Measurements from ENCODE around the gene FBXW7. TPM values are rescaled to one million over a fixed set of nuclear protein-coding genes. Genes with fewer than 3 reads are reported as not detected.

Gene FBXW7
- total and polyA plus RNA-seq, 4 donors: 7.6 to 82.1 (median 20.6) TPM

- H3K4me3 ChIP-seq: no peak overlapping the region
- H3K4me1 ChIP-seq (ENCODE audit: control insufficient read depth in 5 of 5, insufficient read depth in 5 of 5, low read length in 5 of 5): peaks cover 0 to 7% (median 0%) of the 10 kb centered on the region in 5 donors
- no peaks in the 10 kb centered on the region for H3K9me3 ChIP-seq (ENCODE audit: control insufficient read depth in 4 of 4, insufficient read depth in 3 of 4, low read length in 3 of 4)
- 97 to 99% methylated on average over 4 of the region's 4 CpGs for WGBS, 2 donors
- H3K36me3 ChIP-seq (ENCODE audit: control insufficient read depth in 4 of 4, insufficient read depth in 4 of 4, low read length in 4 of 4): peaks cover 1 to 10% (median 5%) of the 10 kb centered on the region in 4 donors
- peak overlapping the region in 1 of 2 donors; percentile 21 for H3K27ac ChIP-seq (ENCODE audit: low read depth in 1 of 2, low read length in 1 of 2)
- DNase-seq: no peak
- H3K27me3 ChIP-seq (ENCODE audit: control insufficient read depth in 3 of 3, insufficient read depth in 3 of 3, low read length in 2 of 3): no peaks in the 10 kb centered on the region
- no peak for ATAC-seq (ENCODE audit: insufficient read depth, low FRiP score)
- TF ChIP-seq, protein P1, sequence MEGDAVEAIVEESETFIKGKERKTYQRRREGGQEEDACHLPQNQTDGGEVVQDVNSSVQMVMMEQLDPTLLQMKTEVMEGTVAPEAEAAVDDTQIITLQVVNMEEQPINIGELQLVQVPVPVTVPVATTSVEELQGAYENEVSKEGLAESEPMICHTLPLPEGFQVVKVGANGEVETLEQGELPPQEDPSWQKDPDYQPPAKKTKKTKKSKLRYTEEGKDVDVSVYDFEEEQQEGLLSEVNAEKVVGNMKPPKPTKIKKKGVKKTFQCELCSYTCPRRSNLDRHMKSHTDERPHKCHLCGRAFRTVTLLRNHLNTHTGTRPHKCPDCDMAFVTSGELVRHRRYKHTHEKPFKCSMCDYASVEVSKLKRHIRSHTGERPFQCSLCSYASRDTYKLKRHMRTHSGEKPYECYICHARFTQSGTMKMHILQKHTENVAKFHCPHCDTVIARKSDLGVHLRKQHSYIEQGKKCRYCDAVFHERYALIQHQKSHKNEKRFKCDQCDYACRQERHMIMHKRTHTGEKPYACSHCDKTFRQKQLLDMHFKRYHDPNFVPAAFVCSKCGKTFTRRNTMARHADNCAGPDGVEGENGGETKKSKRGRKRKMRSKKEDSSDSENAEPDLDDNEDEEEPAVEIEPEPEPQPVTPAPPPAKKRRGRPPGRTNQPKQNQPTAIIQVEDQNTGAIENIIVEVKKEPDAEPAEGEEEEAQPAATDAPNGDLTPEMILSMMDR (IDR thresholded peaks at IDR 0.05; ENCODE audit: control extremely low read depth, extremely low read depth): no peak
- H3K9ac ChIP-seq (ENCODE audit: insufficient read depth in 1 of 2, low read length in 2 of 2): no peak overlapping the region
Measured at GRCh38 chr4:152346979-152347378, 188.9 kb downstream of the FBXW7 start.

GRCh38 chr4:152346526-152346925, 189.4 kb downstream of the FBXW7 start:
- no peaks in the 10 kb centered on the region for H3K27me3 ChIP-seq (ENCODE audit: control insufficient read depth in 3 of 3, insufficient read depth in 3 of 3, low read length in 2 of 3)
- H3K4me1 ChIP-seq (ENCODE audit: control insufficient read depth in 5 of 5, insufficient read depth in 5 of 5, low read length in 5 of 5): peaks cover 0 to 5% (median 0%) of the 10 kb centered on the region in 5 donors
- peaks cover 1 to 10% (median 5%) of the 10 kb centered on the region in 4 donors for H3K36me3 ChIP-seq (ENCODE audit: control insufficient read depth in 4 of 4, insufficient read depth in 4 of 4, low read length in 4 of 4)
- TF ChIP-seq, protein P1 (IDR thresholded peaks at IDR 0.05; ENCODE audit: control extremely low read depth, extremely low read depth): no peak
- WGBS, 2 donors: 96 to 99% methylated on average over 2 of the region's 2 CpGs
- DNase-seq (no peak), ATAC-seq (ENCODE audit: insufficient read depth, low FRiP score) (no peak)
- no peaks in the 10 kb centered on the region for H3K9me3 ChIP-seq (ENCODE audit: control insufficient read depth in 4 of 4, insufficient read depth in 3 of 4, low read length in 3 of 4)
- no peak overlapping the region for H3K4me3 ChIP-seq
- H3K27ac ChIP-seq (ENCODE audit: low read depth in 1 of 2, low read length in 1 of 2): peak overlapping the region in 1 of 2 donors; percentile 21
- H3K9ac ChIP-seq (ENCODE audit: insufficient read depth in 1 of 2, low read length in 2 of 2): no peak overlapping the region

DNA sequence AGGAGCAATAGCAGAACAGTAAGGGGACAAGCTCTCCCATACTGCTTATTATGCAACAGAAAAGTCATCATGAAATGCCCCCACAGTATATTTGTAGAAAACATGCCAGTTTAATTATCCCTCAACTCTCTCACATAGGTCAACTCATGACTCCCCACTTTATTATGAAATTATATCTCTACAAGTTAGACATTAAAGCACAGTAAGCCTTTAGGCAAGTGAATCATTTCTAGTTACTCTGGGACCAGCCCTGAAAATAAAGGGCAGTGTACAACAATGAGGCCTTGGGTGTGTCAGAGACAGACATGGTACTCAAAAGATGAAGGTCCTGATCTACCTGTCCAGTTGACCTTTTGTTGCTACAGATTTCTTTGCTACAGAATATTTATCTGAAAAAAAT, 191.9 kb downstream of the FBXW7 start:
- H3K27me3 ChIP-seq (ENCODE audit: control insufficient read depth in 3 of 3, insufficient read depth in 3 of 3, low read length in 2 of 3): no peaks in the 10 kb centered on the region
- no peaks in the 10 kb centered on the region for H3K4me1 ChIP-seq (ENCODE audit: control insufficient read depth in 5 of 5, insufficient read depth in 5 of 5, low read length in 5 of 5)
- no peak overlapping the region for H3K4me3 ChIP-seq
- no peaks in the 10 kb centered on the region for H3K9me3 ChIP-seq (ENCODE audit: control insufficient read depth in 4 of 4, insufficient read depth in 3 of 4, low read length in 3 of 4)
- no peak overlapping the region for H3K27ac ChIP-seq (ENCODE audit: low read depth in 1 of 2, low read length in 1 of 2)
- DNase-seq (no peak), ATAC-seq (ENCODE audit: insufficient read depth, low FRiP score) (no peak)
- peaks cover 3 to 10% (median 7%) of the 10 kb centered on the region in 4 donors for H3K36me3 ChIP-seq (ENCODE audit: control insufficient read depth in 4 of 4, insufficient read depth in 4 of 4, low read length in 4 of 4)
- TF ChIP-seq, protein P1 (IDR thresholded peaks at IDR 0.05; ENCODE audit: control extremely low read depth, extremely low read depth): no peak
- H3K9ac ChIP-seq (ENCODE audit: insufficient read depth in 1 of 2, low read length in 2 of 2): no peak overlapping the region

DNA sequence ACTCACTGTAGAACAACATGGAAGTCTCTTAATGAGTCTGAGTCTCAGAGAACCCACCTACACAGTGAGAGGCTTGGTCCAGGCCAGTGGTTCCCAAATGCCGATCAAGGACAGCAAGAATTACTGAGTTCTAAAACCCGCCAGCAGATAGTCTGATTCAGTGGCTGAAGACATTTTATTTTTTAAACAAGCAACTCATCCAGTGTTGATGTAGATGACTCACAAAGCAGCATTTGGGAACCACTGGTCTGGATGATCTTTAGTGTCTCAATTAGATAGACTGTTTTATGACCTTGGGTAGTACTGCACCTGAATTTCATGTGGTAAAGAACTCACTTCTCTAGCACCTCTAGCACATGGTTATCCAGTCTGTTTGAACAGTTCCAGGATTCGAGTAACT, 193.6 kb downstream of the FBXW7 start:
- peaks cover 3 to 10% (median 7%) of the 10 kb centered on the region in 4 donors for H3K36me3 ChIP-seq (ENCODE audit: control insufficient read depth in 4 of 4, insufficient read depth in 4 of 4, low read length in 4 of 4)
- TF ChIP-seq, protein P1 (IDR thresholded peaks at IDR 0.05; ENCODE audit: control extremely low read depth, extremely low read depth): no peak
- no peaks in the 10 kb centered on the region for H3K4me1 ChIP-seq (ENCODE audit: control insufficient read depth in 5 of 5, insufficient read depth in 5 of 5, low read length in 5 of 5)
- no peak overlapping the region for H3K27ac ChIP-seq (ENCODE audit: low read depth in 1 of 2, low read length in 1 of 2)
- no peak overlapping the region for H3K9ac ChIP-seq (ENCODE audit: insufficient read depth in 1 of 2, low read length in 2 of 2)
- WGBS, 2 donors: 99 to 100% methylated on average over 3 of the region's 3 CpGs
- no peak for DNase-seq
- no peaks in the 10 kb centered on the region for H3K9me3 ChIP-seq (ENCODE audit: control insufficient read depth in 4 of 4, insufficient read depth in 3 of 4, low read length in 3 of 4)
- ATAC-seq (ENCODE audit: insufficient read depth, low FRiP score): no peak
- no peak overlapping the region for H3K4me3 ChIP-seq
- H3K27me3 ChIP-seq (ENCODE audit: control insufficient read depth in 3 of 3, insufficient read depth in 3 of 3, low read length in 2 of 3): no peaks in the 10 kb centered on the region

Data from lung (tissue), 12 donors.